Adrenal gland (tissue), 12 donors: ENCODE results near the gene HOXA10. TPM values are rescaled to one million over a fixed set of nuclear protein-coding genes. Genes with fewer than 3 reads are reported as not detected.

ENCODE experiments used
- DNase-seq, 7 donors: peaks; one replicate each; pipeline ENCODE4 v3.0.0-alpha.2; 2019 to 2020
- H3K27ac ChIP-seq, 5 donors: fragments of 200-600 bp; sonication (generic) in 4 of 5; 1 replicate in 3 of 5; 2 replicates in 2 of 5; pipeline versions ENCODE4 v1.5.1 to v1.8.0; 2016 to 2020; ENCODE audit warnings: mild to moderate bottlenecking in 1 of 5
- H3K27me3 ChIP-seq: fragments of 200-600 bp; 2 replicates; pipeline ENCODE4 v1.8.0; 2021
- H3K36me3 ChIP-seq, 2 donors: fragments of 200-600 bp; replicated peaks in 1 of 2; 1 replicate in 1 of 2; 2 replicates in 1 of 2; pipeline versions ENCODE4 v1.5.1 to v1.8.0; 2018 to 2022
- H3K4me1 ChIP-seq, 2 donors: fragments of 200-600 bp; replicated peaks in 1 of 2; 1 replicate in 1 of 2; 2 replicates in 1 of 2; pipeline versions ENCODE4 v1.5.1 to v1.8.0; 2018 to 2021
- H3K4me3 ChIP-seq, 4 donors: fragments of 200-600 bp; sonication (generic) in 3 of 4; one replicate each; pipeline ENCODE4 v1.5.1; 2016 to 2018
- H3K9me3 ChIP-seq, 3 donors: fragments of 200-600 bp; sonication (generic) in 1 of 3; replicated peaks in 1 of 3; 1 replicate in 2 of 3; 2 replicates in 1 of 3; pipeline versions ENCODE4 v1.5.1 to v1.8.0; 2016 to 2021
- POLR2A ChIP-seq, 2 donors: fragments of 450-650 bp; IDR thresholded peaks; one replicate each; pipeline ENCODE4 v1.6.1; 2017; ENCODE audit warnings: antibody characterized with exemption in 2 of 2, mild to moderate bottlenecking in 2 of 2, moderate library complexity in 1 of 2
- WGBS, 4 donors: extraction: QIAGEN DNeasy Blood & Tissue Kit in 2 of 4; methylation state at CpG; one replicate each; pipeline versions ENCODE4 v1.1.5 to v1.1.7; 2013 to 2017; 5-methylcytosine and 5-hydroxymethylcytosine counted together
- intact Hi-C, 2 donors: fragments of 100-400 bp; cut with DNase I; formaldehyde crosslinking; loops; one replicate each; pipeline versions ENCODE4 v1.14.1 to v1.15.0; 2022 to 2023
- polyA plus RNA-seq, 3 donors: library from polyadenylated mRNA; stranded (reverse); fragments of 200-250 nt in 2 of 3; fragments of 350-450 nt in 1 of 3; fragmentation: Illumina TruSeq in 1 of 3; extraction: RNeasy Lipid Tissue Mini Kit (QIAGEN cat#74804) in 1 of 3; gene quantifications; one replicate each; pipeline ENCODE4 v1.2.3, GENCODE V29; 2013 to 2014
- total RNA-seq, 9 donors: library from RNA; depleted of rRNA in 4 of 9; stranded (reverse); fragments of >200 nt in 4 of 9; fragments of 120-200 nt in 1 of 9; fragmentation: NEBNext Ultra II Directional in 1 of 9; extraction: Animal tissue kit (Norgen Biotek cat#: 25700) in 1 of 9; gene quantifications; one replicate each; pipeline versions ENCODE4 v1.1.0 to v1.2.4, GENCODE V29; 2013 to 2023
- TF ChIP-seq, protein P1 (sequence below), 6 experiments: fragments of 450-650 bp in 4 of 6; fragments of 200-600 bp in 2 of 6; sonication (generic) in 1 of 6; IDR thresholded peaks; 1 replicate in 5 of 6; 2 replicates in 1 of 6; pipeline versions ENCODE4 v1.5.1 to v1.8.0; 2016 to 2021; ENCODE audit warnings: antibody characterized with exemption in 6 of 6, mild to moderate bottlenecking in 2 of 6, moderate library complexity in 1 of 6
- donor health status: healthy with polysubstance abuse.
- donor health status: Bipolar disorder and iron deficiency.
- donor health status: DM: yes; HTN: yes; CAD: no.
- donor health status: DM: no; HTN: no; CAD: no.
- donor health status: DM: no; HTN: no; CAD: no.
- donor health status: DM: yes; HTN: yes; CAD: no.

Gene HOXA10
- total and polyA plus RNA-seq, 12 donors, result 0.11 to 14.7 (median 11.3) TPM

DNA sequence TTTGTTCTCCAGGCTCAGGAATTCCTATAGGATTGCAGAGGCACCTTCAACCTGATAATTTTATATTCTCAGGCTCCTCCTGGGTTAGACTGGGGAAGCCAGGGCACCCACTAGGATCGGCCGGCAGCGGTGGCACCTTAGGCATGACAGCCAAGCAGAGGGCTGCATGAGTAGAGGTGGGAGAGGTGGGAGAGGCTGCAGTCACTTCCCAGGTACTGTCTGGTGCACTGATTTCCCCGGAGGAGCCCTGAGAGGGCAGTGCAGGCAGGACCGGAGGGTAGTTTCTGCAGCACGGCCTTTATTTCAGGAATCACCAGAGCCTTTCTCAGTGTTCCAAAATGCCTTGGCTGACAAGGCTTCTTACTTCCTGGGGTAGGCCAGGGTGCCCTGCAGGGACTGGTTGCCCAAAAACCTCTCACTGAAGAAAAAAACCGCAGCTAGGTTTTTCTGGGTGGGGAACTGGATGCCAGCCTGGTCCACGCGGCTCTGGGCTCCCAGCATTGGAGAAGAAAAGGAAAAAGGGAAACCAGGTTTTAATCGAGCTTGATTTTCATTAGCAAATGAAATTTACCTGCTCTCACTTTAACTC lies 29.3 kb upstream of the HOXA10 start:
- peaks cover 92% of the 10 kb centered on the region for H3K27me3 ChIP-seq
- intact Hi-C loops, result loop anchor here (10.0 kb wide), 2 partner anchors 371 to 811 kb away; no protein-coding TSS in a partner anchor
- no peaks in the 10 kb centered on the region for H3K36me3 ChIP-seq
- no peaks in the 10 kb centered on the region for H3K9me3 ChIP-seq
- peaks cover 0 to 18% of the 10 kb centered on the region in 2 donors for H3K4me1 ChIP-seq
- no peak overlapping the region for H3K27ac ChIP-seq
- peak in 1 of 7 donors; percentile 17 for DNase-seq
- WGBS, 4 donors, result 21 to 28% (median 25%) methylated on average over 10 of the region's 10 CpGs
- no peak overlapping the region for H3K4me3 ChIP-seq
- TF ChIP-seq, protein P1, sequence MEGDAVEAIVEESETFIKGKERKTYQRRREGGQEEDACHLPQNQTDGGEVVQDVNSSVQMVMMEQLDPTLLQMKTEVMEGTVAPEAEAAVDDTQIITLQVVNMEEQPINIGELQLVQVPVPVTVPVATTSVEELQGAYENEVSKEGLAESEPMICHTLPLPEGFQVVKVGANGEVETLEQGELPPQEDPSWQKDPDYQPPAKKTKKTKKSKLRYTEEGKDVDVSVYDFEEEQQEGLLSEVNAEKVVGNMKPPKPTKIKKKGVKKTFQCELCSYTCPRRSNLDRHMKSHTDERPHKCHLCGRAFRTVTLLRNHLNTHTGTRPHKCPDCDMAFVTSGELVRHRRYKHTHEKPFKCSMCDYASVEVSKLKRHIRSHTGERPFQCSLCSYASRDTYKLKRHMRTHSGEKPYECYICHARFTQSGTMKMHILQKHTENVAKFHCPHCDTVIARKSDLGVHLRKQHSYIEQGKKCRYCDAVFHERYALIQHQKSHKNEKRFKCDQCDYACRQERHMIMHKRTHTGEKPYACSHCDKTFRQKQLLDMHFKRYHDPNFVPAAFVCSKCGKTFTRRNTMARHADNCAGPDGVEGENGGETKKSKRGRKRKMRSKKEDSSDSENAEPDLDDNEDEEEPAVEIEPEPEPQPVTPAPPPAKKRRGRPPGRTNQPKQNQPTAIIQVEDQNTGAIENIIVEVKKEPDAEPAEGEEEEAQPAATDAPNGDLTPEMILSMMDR (IDR thresholded peaks at IDR 0.05), result no peak
- no peak for TF ChIP-seq POLR2A (IDR thresholded peaks at IDR 0.05)

DNA sequence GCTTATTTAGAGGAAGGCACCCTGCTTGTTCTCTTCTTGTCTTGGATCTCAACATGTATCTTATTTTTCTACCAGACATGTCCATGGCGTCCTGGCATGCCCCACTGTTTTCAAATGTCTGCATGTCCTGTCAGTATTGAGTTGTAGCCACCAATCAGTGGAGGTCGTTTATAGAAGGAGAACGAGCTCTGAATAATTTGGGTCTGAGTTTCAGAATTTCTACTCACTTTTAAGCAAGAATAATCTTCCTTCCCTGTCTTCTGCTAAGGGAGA lies 28.7 kb upstream of the HOXA10 start:
- Histone ChIP-seq H3K4me1 (peaks cover 0 to 18% of the 10 kb centered on the region in 2 donors), H3K36me3 (no peaks in the 10 kb centered on the region), H3K9me3 (no peaks in the 10 kb centered on the region), H3K27me3 (peaks cover 94% of the 10 kb centered on the region), H3K27ac (no peak overlapping the region), H3K4me3 (no peak overlapping the region)
- no peak for TF ChIP-seq POLR2A (IDR thresholded peaks at IDR 0.05)
- TF ChIP-seq, protein P1 (IDR thresholded peaks at IDR 0.05), result no peak
- peak in 1 of 7 donors; percentile 24 for DNase-seq
- intact Hi-C loops, result loop anchor here (10.0 kb wide), 2 partner anchors 372 to 812 kb away; no protein-coding TSS in a partner anchor
- 13 to 21% (median 19%) methylated on average over 3 of the region's 3 CpGs for WGBS, 4 donors

DNA sequence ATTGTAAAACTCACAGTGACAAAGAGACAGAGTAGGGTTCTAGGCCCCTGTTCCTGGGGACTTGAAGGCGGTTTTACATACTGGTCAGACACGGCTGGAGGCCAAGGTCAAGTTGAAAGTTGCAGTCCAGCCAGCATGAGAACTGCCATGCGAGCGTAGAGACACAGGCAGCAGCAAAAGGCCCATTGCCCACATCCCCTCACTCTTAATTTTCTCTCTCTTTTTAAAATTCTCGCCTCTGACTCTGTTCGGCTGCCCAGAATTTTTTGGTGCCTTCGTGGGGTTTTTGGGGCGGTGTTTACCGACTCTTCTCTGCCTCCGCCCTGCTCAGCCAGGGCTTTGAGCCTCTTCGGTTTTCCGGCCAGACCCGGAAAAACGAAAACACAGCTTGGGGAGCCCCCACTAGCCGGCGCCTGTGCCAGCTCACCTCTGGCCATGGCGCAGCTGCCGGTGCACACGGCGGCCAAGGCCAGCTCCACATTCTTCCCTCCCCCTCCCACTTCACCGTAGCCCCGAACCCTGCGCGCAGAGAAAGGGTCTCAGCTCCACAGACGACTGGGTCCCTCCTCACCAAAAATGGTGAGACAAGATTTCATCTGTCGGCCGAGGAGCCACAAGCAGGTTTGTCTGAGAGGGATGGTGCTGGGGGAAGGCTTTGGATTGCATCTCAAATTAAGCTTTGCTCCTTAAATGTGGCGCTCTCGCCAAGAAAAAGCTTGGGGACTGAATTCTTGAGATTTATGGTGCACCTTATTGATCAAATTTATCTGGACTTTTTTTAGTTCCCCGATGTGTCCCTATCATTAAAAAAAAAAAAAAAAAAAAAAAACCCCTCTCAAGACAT lies 28.1 kb upstream of the HOXA10 start:
- Histone ChIP-seq H3K4me3 (no peak overlapping the region), H3K27ac (no peak overlapping the region), H3K4me1 (peaks cover 0 to 18% of the 10 kb centered on the region in 2 donors), H3K36me3 (no peaks in the 10 kb centered on the region), H3K27me3 (peaks cover 94% of the 10 kb centered on the region), H3K9me3 (no peaks in the 10 kb centered on the region)
- DNase-seq, result peak in 3 of 7 donors; percentile 9 to 45 (median 13)
- no peak for TF ChIP-seq POLR2A (IDR thresholded peaks at IDR 0.05)
- intact Hi-C loops, result loop anchor here (10.0 kb wide), 2 partner anchors 373 to 813 kb away; no protein-coding TSS in a partner anchor
- WGBS, 4 donors, result 19 to 22% (median 20%) methylated on average over 21 to 30 of the region's 30 CpGs

DNA sequence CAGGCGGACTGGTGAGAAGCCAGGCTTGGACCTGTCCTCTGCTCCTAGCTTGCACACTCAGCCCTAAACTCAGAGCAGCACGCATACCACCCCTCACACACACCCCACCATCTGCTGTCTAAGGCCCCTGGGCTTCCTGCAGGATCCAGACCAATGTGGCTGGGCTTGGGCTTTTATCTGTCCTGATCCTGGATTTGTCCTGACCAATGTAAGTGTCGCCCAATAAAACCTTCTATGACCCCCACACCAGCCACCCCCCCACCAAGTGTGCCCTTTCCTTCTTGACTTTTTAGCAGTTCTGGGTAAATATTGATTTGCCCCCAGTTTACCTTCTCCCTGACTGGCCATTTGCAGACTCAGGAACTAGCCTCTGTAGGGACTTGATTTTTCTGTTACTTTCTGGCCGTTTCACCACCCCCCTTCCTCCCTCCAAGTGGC lies 27.5 kb upstream of the HOXA10 start:
- Histone ChIP-seq H3K4me3 (no peak overlapping the region), H3K36me3 (no peaks in the 10 kb centered on the region), H3K9me3 (no peaks in the 10 kb centered on the region), H3K27ac (no peak overlapping the region), H3K4me1 (peaks cover 0 to 19% of the 10 kb centered on the region in 2 donors), H3K27me3 (peaks cover 94% of the 10 kb centered on the region)
- intact Hi-C loops, result loop anchor here (10.0 kb wide), 2 partner anchors 373 to 813 kb away; no protein-coding TSS in a partner anchor
- 22 to 55% (median 39%) methylated on average over 3 to 4 of the region's 4 CpGs for WGBS, 4 donors
- TF ChIP-seq, protein P1 (IDR thresholded peaks at IDR 0.05), result no peak
- TF ChIP-seq POLR2A (IDR thresholded peaks at IDR 0.05), result no peak
- DNase-seq, result no peak
